Measurements from ENCODE around the gene TENM4. TPM values are rescaled to one million over a fixed set of nuclear protein-coding genes. Genes with fewer than 3 reads are reported as not detected.

TENM4 gene
- polyA plus RNA-seq, 2 of the 4 experiments (the other 2 are of a cell fraction) = 0.06 to 0.31 TPM

DNA sequence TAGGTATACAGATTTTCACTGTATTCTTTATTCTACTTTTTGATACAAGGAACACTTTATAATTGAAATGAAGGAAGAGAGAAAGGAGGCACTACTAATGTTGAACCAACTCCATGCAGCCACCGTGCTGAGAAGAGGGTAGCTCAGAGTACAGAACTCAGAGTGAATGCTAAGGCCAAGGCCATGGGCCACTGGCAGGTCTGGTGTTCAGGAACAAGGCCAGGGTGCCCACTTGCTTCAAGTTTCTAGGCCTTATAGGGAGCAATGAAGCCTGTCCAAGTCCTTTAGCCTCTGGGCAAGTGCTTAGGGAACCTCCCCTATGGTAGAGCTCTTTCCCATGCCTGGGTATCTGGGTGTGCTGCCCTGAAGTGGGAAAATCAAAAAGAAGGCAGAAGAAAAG, 235.0 kb downstream of the TENM4 start:
- no peak overlapping the region for H3K4me2 ChIP-seq
- FAIRE-seq (no peak), ATAC-seq (no peak), DNase-seq (ENCODE audit: low read depth in 1 of 2, low spot score in 1 of 2) (no peak)
- ChIA-PET POLR2A (no interaction called here), CTCF (interaction anchor here (1.8 kb wide), 1 partner anchor 154 kb away, joined by 4 read pairs; no protein-coding TSS in a partner anchor)
- no peak for TF ChIP-seq BHLHE40 (IDR thresholded peaks at IDR 0.05; ENCODE audit: low read depth, low read length)
- no peak for TF ChIP-seq FOSB (CRISPR knock-in tag; IDR thresholded peaks at IDR 0.05)
- TF ChIP-seq SREBF2 (IDR thresholded peaks at IDR 0.05) = no peak
- TF ChIP-seq FOXS1 (CRISPR knock-in tag; IDR thresholded peaks at IDR 0.05) = no peak
- no peak for TF ChIP-seq EHF (CRISPR knock-in tag; IDR thresholded peaks at IDR 0.05)
- TF ChIP-seq HOXB13 (CRISPR knock-in tag; IDR thresholded peaks at IDR 0.05; ENCODE audit: low read depth) = no peak
- TF ChIP-seq EP300 (IDR thresholded peaks at IDR 0.05) = no peak
- TF ChIP-seq EHMT2 (IDR thresholded peaks at IDR 0.05; ENCODE audit: low read depth) = no peak
- no peak for TF ChIP-seq KDM1A (IDR thresholded peaks at IDR 0.05; ENCODE audit: low read depth)
- TF ChIP-seq RARB (CRISPR knock-in tag; IDR thresholded peaks at IDR 0.05) = no peak
- no peak for TF ChIP-seq SMC3 (IDR thresholded peaks at IDR 0.05)
- no peak for TF ChIP-seq NPAS2 (CRISPR knock-in tag; IDR thresholded peaks at IDR 0.05; ENCODE audit: borderline replicate concordance)
- no peak for TF ChIP-seq RNF2 (IDR thresholded peaks at IDR 0.05; ENCODE audit: borderline replicate concordance, low read depth)
- H3K4me1 ChIP-seq = no peaks in the 10 kb centered on the region
- H3K27ac ChIP-seq = no peak overlapping the region
- no peak overlapping the region for H3K4me3 ChIP-seq
- WGBS (ENCODE audit: missing lambda C conversion rate) = 3% methylated on average over 1 of the region's 1 CpG
- no peaks in the 10 kb centered on the region; the same call in 2 of the 3 replicates for H3K9me3 ChIP-seq

DNA sequence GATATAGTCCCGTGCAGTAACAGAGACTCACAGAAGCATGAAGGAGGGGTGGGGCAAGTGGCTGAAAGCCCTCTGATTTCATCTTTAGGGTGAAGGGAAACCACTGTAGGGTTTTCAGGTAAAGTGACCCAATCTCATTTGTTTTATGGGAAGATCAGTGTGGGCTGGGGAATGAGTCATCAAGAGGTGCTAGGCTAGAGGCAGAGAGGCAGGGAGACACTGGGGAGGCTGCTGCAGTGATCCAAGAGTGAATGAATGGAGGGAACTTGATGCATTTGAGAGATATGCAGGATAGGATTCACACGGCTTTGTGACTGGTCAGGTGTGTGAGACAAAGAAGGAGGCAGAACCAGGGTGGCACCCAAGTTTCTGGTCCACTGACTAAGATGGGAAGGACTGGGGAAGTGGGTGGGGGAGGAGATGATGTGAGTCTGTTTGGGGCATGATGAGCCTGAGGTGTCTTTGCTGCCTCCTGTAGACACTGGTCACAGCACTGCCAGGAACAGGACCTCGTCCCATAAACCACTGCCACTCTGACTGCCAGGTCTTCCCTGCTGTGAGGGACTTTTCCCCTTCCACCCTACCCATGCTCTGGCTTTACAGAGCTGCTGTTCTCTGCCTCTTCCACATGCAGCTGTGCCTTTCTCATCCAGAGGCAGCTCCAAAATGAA, 239.0 kb downstream of the TENM4 start:
- H3K9me3 ChIP-seq = no peaks in the 10 kb centered on the region; the same call in 2 of the 3 replicates
- ChIA-PET CTCF (no interaction called here), POLR2A (no interaction called here)
- 0% methylated on average over 3 of the region's 3 CpGs for WGBS (ENCODE audit: missing lambda C conversion rate)
- no peak overlapping the region for H3K27ac ChIP-seq
- TF ChIP-seq MAFK (IDR thresholded peaks at IDR 0.05; ENCODE audit: partially characterized antibody) (no peak), FOSL2 (IDR thresholded peaks at IDR 0.05) (no peak), FOSL2 (CRISPR knock-in tag; IDR thresholded peaks at IDR 0.05) (0 out of 2 replicates have a peak, but pooled peaks have one; percentile 16)
- FAIRE-seq = no peak
- no peak overlapping the region for H3K4me3 ChIP-seq
- DNase-seq (ENCODE audit: low read depth in 1 of 2, low spot score in 1 of 2) = no peak
- H3K4me1 ChIP-seq = no peaks in the 10 kb centered on the region
- no peak for ATAC-seq
- no peak overlapping the region for H3K4me2 ChIP-seq

GRCh38 chr11:79200398-79201070, 240.3 kb downstream of the TENM4 start:
- TF ChIP-seq NFE2L2 (conservative IDR thresholded peaks at IDR 0.05; ENCODE audit: low read length) (no peak), RCOR1 (IDR thresholded peaks at IDR 0.05; ENCODE audit: low read depth, low read length) (no peak), BHLHE40 (IDR thresholded peaks at IDR 0.05; ENCODE audit: low read depth, low read length) (no peak), ZC3H11A (IDR thresholded peaks at IDR 0.05) (no peak), ZNF302 (CRISPR knock-in tag; IDR thresholded peaks at IDR 0.05) (no peak), ESRRA (IDR thresholded peaks at IDR 0.05; ENCODE audit: borderline replicate concordance, low read length) (no peak), CBX8 (IDR thresholded peaks at IDR 0.05) (no peak), FOXS1 (CRISPR knock-in tag; IDR thresholded peaks at IDR 0.05) (no peak), CHD2 (IDR thresholded peaks at IDR 0.05; ENCODE audit: low read length, partially characterized antibody) (no peak), HOXB13 (CRISPR knock-in tag; IDR thresholded peaks at IDR 0.05; ENCODE audit: low read depth) (no peak)
- TF ChIP-seq, protein P1, sequence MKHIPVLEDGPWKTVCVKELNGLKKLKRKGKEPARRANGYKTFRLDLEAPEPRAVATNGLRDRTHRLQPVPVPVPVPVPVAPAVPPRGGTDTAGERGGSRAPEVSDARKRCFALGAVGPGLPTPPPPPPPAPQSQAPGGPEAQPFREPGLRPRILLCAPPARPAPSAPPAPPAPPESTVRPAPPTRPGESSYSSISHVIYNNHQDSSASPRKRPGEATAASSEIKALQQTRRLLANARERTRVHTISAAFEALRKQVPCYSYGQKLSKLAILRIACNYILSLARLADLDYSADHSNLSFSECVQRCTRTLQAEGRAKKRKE (CRISPR knock-in tag; IDR thresholded peaks at IDR 0.05; ENCODE audit: low read depth) = no peak
- TF ChIP-seq, protein P2, sequence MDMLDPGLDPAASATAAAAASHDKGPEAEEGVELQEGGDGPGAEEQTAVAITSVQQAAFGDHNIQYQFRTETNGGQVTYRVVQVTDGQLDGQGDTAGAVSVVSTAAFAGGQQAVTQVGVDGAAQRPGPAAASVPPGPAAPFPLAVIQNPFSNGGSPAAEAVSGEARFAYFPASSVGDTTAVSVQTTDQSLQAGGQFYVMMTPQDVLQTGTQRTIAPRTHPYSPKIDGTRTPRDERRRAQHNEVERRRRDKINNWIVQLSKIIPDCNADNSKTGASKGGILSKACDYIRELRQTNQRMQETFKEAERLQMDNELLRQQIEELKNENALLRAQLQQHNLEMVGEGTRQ (IDR thresholded peaks at IDR 0.05) = no peak
- TF ChIP-seq, protein P3, sequence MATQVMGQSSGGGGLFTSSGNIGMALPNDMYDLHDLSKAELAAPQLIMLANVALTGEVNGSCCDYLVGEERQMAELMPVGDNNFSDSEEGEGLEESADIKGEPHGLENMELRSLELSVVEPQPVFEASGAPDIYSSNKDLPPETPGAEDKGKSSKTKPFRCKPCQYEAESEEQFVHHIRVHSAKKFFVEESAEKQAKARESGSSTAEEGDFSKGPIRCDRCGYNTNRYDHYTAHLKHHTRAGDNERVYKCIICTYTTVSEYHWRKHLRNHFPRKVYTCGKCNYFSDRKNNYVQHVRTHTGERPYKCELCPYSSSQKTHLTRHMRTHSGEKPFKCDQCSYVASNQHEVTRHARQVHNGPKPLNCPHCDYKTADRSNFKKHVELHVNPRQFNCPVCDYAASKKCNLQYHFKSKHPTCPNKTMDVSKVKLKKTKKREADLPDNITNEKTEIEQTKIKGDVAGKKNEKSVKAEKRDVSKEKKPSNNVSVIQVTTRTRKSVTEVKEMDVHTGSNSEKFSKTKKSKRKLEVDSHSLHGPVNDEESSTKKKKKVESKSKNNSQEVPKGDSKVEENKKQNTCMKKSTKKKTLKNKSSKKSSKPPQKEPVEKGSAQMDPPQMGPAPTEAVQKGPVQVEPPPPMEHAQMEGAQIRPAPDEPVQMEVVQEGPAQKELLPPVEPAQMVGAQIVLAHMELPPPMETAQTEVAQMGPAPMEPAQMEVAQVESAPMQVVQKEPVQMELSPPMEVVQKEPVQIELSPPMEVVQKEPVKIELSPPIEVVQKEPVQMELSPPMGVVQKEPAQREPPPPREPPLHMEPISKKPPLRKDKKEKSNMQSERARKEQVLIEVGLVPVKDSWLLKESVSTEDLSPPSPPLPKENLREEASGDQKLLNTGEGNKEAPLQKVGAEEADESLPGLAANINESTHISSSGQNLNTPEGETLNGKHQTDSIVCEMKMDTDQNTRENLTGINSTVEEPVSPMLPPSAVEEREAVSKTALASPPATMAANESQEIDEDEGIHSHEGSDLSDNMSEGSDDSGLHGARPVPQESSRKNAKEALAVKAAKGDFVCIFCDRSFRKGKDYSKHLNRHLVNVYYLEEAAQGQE (IDR thresholded peaks at IDR 0.05) = no peak

More at GRCh38 chr11:79200398-79201070, 240.3 kb downstream of the TENM4 start:
- no peaks in the 10 kb centered on the region; the same call in 2 of the 3 replicates for H3K9me3 ChIP-seq
- WGBS (ENCODE audit: missing lambda C conversion rate) = 16% methylated on average over 5 of the region's 5 CpGs
- no peak for ATAC-seq
- FAIRE-seq = no peak
- ChIA-PET CTCF (no interaction called here), POLR2A (no interaction called here)
- no peaks in the 10 kb centered on the region for H3K4me1 ChIP-seq
- no peak overlapping the region for H3K27ac ChIP-seq
- no peak overlapping the region for H3K4me3 ChIP-seq
- H3K4me2 ChIP-seq = no peak overlapping the region
- DNase-seq (ENCODE audit: low read depth in 1 of 2, low spot score in 1 of 2) = no peak
